ENCODE data around the gene RAB22A. TPM values are rescaled to one million over a fixed set of nuclear protein-coding genes. Genes with fewer than 3 reads are reported as not detected.

RAB22A gene
- total and polyA plus RNA-seq, 2 donors (not counting 1 experiment from before 2014, with no cell fraction given) = 13.7 to 20.6 TPM

GRCh38 chr20:58294497-58295455, 14.7 kb upstream of the RAB22A start:
- Histone ChIP-seq H3K27me3 (ENCODE audit: control insufficient read depth, insufficient read depth, low read length) (no peaks in the 10 kb centered on the region), H3K9ac (ENCODE audit: insufficient read depth, low read length) (no peak overlapping the region), H3K4me2 (ENCODE audit: extremely low read depth, insufficient read depth, low read length) (no peak overlapping the region), H3K4me3 (replicated peaks in 1 of 4; ENCODE audit: control extremely low read depth in 1 of 4, insufficient read depth in 1 of 4, low read depth in 3 of 4, low read length in 4 of 4) (no peak overlapping the region), H3K79me2 (ENCODE audit: control insufficient read depth, insufficient read depth, low read length) (peaks cover 6% of the 10 kb centered on the region), H3K36me3 (ENCODE audit: control insufficient read depth, insufficient read depth, low read length) (no peaks in the 10 kb centered on the region), H3K4me1 (ENCODE audit: control insufficient read depth, extremely low read depth, insufficient read depth, low read length) (peaks cover 3% of the 10 kb centered on the region), H3K27ac (ENCODE audit: insufficient read depth, low read length) (no peak overlapping the region), H3K9me3 (ENCODE audit: control insufficient read depth, insufficient read depth, low read depth, low read length) (no peaks in the 10 kb centered on the region), H4K20me1 (ENCODE audit: control insufficient read depth, extremely low read depth, insufficient read depth, low read length) (no peaks in the 10 kb centered on the region), H2AFZ (ENCODE audit: low read length) (no peak overlapping the region)
- TF ChIP-seq EZH2 (IDR thresholded peaks at IDR 0.05; ENCODE audit: low read length, missing control alignments) (no peak), CTCF (conservative IDR thresholded peaks at IDR 0.05 in 1 of 2, IDR thresholded peaks at IDR 0.05 in 1 of 2; ENCODE audit: low read depth in 1 of 2, low read length in 2 of 2) (no peak)
- no peak for DNase-seq (ENCODE audit: low read depth in 2 of 2)

GRCh38 chr20:58296051-58296837, 13.3 kb upstream of the RAB22A start:
- H3K27ac ChIP-seq (ENCODE audit: insufficient read depth, low read length) = no peak overlapping the region
- DNase-seq (ENCODE audit: low read depth in 2 of 2) = peak in 1 of 2 donors; percentile 53
- H4K20me1 ChIP-seq (ENCODE audit: control insufficient read depth, extremely low read depth, insufficient read depth, low read length) = no peaks in the 10 kb centered on the region
- no peak overlapping the region for H3K4me2 ChIP-seq (ENCODE audit: extremely low read depth, insufficient read depth, low read length)
- no peaks in the 10 kb centered on the region for H3K27me3 ChIP-seq (ENCODE audit: control insufficient read depth, insufficient read depth, low read length)
- no peak for TF ChIP-seq CTCF (conservative IDR thresholded peaks at IDR 0.05 in 1 of 2, IDR thresholded peaks at IDR 0.05 in 1 of 2; ENCODE audit: low read depth in 1 of 2, low read length in 2 of 2)
- TF ChIP-seq EZH2 (IDR thresholded peaks at IDR 0.05; ENCODE audit: low read length, missing control alignments) = no peak
- peaks cover 3% of the 10 kb centered on the region for H3K4me1 ChIP-seq (ENCODE audit: control insufficient read depth, extremely low read depth, insufficient read depth, low read length)
- no peak overlapping the region for H3K9ac ChIP-seq (ENCODE audit: insufficient read depth, low read length)
- H3K79me2 ChIP-seq (ENCODE audit: control insufficient read depth, insufficient read depth, low read length) = peaks cover 6% of the 10 kb centered on the region
- H3K9me3 ChIP-seq (ENCODE audit: control insufficient read depth, insufficient read depth, low read depth, low read length) = no peaks in the 10 kb centered on the region
- H3K4me3 ChIP-seq (replicated peaks in 1 of 4; ENCODE audit: control extremely low read depth in 1 of 4, insufficient read depth in 1 of 4, low read depth in 3 of 4, low read length in 4 of 4) = no peak overlapping the region
- H3K36me3 ChIP-seq (ENCODE audit: control insufficient read depth, insufficient read depth, low read length) = no peaks in the 10 kb centered on the region
- no peak overlapping the region for H2AFZ ChIP-seq (ENCODE audit: low read length)

DNA sequence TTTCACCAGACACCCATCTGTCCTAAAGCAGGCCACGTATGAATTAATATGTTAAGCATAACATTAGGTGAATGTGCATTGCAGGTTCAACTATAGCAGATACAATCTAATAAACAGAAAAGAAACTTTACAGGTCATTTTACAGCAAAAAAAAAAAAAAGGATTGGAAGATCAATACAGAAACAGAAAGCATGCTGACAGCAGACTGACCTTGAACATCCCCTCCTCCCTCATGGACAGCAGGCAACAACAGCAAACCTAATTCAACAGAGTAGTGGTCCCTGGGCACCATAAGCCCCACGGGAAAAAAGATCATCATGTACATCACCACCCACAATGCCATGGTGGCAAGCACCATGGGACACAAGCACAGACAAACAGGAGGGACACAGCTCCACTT, 12.1 kb upstream of the RAB22A start:
- Histone ChIP-seq H3K27me3 (ENCODE audit: control insufficient read depth, insufficient read depth, low read length) (no peaks in the 10 kb centered on the region), H3K4me2 (ENCODE audit: extremely low read depth, insufficient read depth, low read length) (no peak overlapping the region), H3K4me1 (ENCODE audit: control insufficient read depth, extremely low read depth, insufficient read depth, low read length) (peaks cover 3% of the 10 kb centered on the region), H3K79me2 (ENCODE audit: control insufficient read depth, insufficient read depth, low read length) (peaks cover 6% of the 10 kb centered on the region), H2AFZ (ENCODE audit: low read length) (no peak overlapping the region), H3K9ac (ENCODE audit: insufficient read depth, low read length) (no peak overlapping the region), H3K9me3 (ENCODE audit: control insufficient read depth, insufficient read depth, low read depth, low read length) (no peaks in the 10 kb centered on the region), H4K20me1 (ENCODE audit: control insufficient read depth, extremely low read depth, insufficient read depth, low read length) (no peaks in the 10 kb centered on the region), H3K36me3 (ENCODE audit: control insufficient read depth, insufficient read depth, low read length) (peaks cover 2% of the 10 kb centered on the region), H3K4me3 (replicated peaks in 1 of 4; ENCODE audit: control extremely low read depth in 1 of 4, insufficient read depth in 1 of 4, low read depth in 3 of 4, low read length in 4 of 4) (no peak overlapping the region), H3K27ac (ENCODE audit: insufficient read depth, low read length) (no peak overlapping the region)
- no peak for DNase-seq (ENCODE audit: low read depth in 2 of 2)
- TF ChIP-seq CTCF (conservative IDR thresholded peaks at IDR 0.05 in 1 of 2, IDR thresholded peaks at IDR 0.05 in 1 of 2; ENCODE audit: low read depth in 1 of 2, low read length in 2 of 2) (no peak), EZH2 (IDR thresholded peaks at IDR 0.05; ENCODE audit: low read length, missing control alignments) (no peak)
